ENCODE data around the gene TSPAN7. TPM values are rescaled to one million over a fixed set of nuclear protein-coding genes. Genes with fewer than 3 reads are reported as not detected.

TSPAN7 gene
- total RNA-seq, 1 experiment from 2014 or later = not detected

DNA sequence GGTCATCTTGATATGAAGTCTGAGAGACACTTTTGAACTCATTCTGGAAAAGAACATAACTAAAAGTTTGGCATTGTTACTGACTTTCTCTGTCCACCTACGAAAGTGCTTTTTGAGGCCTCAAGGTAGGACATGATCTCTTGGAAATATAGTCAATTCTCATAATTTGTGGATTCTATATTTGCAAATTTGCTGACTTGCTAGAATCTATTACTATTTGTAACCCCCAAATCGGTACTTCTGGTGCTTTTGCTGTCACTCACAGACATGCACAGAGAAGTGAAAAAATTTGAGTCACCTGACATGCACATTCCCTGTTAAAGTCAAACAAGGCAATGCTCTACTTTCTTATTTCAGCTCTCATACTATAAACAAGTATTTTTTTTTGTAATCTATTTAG is 35.6 kb downstream of the TSPAN7 start:
- H3K4me1 Mint-ChIP-seq (ENCODE audit: insufficient read depth, unreplicated experiment) = no peaks in the 10 kb centered on the region
- intact Hi-C loops (cut with micrococcal nuclease) = no loop called here
- peaks cover 75% of the 10 kb centered on the region for H3K27me3 Mint-ChIP-seq (ENCODE audit: insufficient read depth, unreplicated experiment)
- CTCF ChIA-PET = no interaction called here
- no peak overlapping the region for H3K4me3 Mint-ChIP-seq (ENCODE audit: unreplicated experiment)
- POLR2A ChIA-PET = no interaction called here
- no peaks in the 10 kb centered on the region for H3K36me3 Mint-ChIP-seq (ENCODE audit: insufficient read depth, unreplicated experiment)
- BruUV-seq (replicated peaks) = no TSS peak
- DNase-seq (ENCODE audit: unreplicated experiment) = no peak
- no peak overlapping the region for H3K27ac Mint-ChIP-seq (ENCODE audit: low read depth, unreplicated experiment)
- no peak for TF ChIP-seq CTCF (IDR thresholded peaks at IDR 0.05; ENCODE audit: unreplicated experiment)
- no peaks in the 10 kb centered on the region for H3K9me3 Mint-ChIP-seq (ENCODE audit: unreplicated experiment)

DNA sequence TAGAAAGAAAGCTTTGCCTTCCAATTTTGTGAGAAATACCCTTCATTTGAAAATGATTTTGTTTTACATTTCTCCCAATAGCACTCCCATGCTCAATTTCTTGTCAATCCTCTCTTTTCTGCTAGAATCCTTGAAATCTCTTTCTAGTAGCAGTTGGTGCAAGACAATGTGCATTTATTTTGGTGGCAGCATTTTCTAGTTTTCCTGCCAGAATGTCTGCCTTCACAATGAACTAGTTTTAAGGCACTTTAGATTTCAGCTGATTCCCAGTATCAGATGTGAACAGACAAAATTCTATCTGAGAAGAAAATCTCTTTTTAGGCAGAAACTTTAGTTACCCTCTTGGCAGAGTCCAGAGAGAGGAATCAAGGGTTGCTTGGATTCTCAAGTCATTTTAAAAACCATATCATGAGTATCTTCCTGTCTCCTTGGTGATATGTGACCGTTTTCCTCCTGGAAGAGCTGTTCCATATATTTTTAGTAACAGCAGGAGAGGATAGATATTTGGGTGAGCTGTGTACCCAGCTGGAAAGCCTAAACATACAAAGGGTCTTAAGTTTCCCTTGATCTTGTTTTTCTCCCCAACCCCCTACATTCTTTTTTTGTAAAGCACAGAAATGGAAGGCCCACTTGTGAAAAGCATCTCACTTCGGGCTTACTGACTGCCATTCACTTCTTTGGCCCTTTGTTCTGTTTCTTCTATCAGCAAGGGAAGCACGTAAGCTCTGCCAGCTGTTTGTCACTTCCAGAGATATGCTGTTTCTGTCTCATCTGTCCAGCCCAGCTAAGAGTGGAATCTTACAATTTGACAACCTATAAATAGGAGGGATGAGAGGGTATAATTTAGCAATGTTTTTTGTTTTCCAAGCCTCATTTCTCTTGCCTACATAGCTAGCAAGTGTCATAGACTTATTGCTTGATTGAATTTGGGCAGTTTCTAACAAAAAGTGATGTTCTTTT is 38.7 kb downstream of the TSPAN7 start:
- intact Hi-C loops (cut with micrococcal nuclease) = no loop called here
- H3K9me3 Mint-ChIP-seq (ENCODE audit: unreplicated experiment) = no peaks in the 10 kb centered on the region
- H3K4me1 Mint-ChIP-seq (ENCODE audit: insufficient read depth, unreplicated experiment) = no peaks in the 10 kb centered on the region
- CTCF ChIA-PET = no interaction called here
- peaks cover 73% of the 10 kb centered on the region for H3K27me3 Mint-ChIP-seq (ENCODE audit: insufficient read depth, unreplicated experiment)
- DNase-seq (ENCODE audit: unreplicated experiment) = no peak
- BruUV-seq (replicated peaks) = no TSS peak
- POLR2A ChIA-PET = no interaction called here
- no peak for TF ChIP-seq CTCF (IDR thresholded peaks at IDR 0.05; ENCODE audit: unreplicated experiment)
- no peak overlapping the region for H3K27ac Mint-ChIP-seq (ENCODE audit: low read depth, unreplicated experiment)
- H3K4me3 Mint-ChIP-seq (ENCODE audit: unreplicated experiment) = no peak overlapping the region
- H3K36me3 Mint-ChIP-seq (ENCODE audit: insufficient read depth, unreplicated experiment) = no peaks in the 10 kb centered on the region

- H3K36me3 Mint-ChIP-seq (ENCODE audit: insufficient read depth, unreplicated experiment) = no peaks in the 10 kb centered on the region
- POLR2A ChIA-PET = interaction anchor here (0.6 kb wide), 1 partner anchor 111 kb away, joined by 3 read pairs; no protein-coding TSS in a partner anchor
- no peaks in the 10 kb centered on the region for H3K9me3 Mint-ChIP-seq (ENCODE audit: unreplicated experiment)
- no peak overlapping the region for H3K27ac Mint-ChIP-seq (ENCODE audit: low read depth, unreplicated experiment)
- BruUV-seq (replicated peaks) = no TSS peak
- CTCF ChIA-PET = interaction anchor here (0.5 kb wide), 1 partner anchor 8 kb away, joined by 4 read pairs; no protein-coding TSS in a partner anchor
- TF ChIP-seq CTCF (IDR thresholded peaks at IDR 0.05; ENCODE audit: unreplicated experiment) = no peak
- no peak overlapping the region for H3K4me3 Mint-ChIP-seq (ENCODE audit: unreplicated experiment)
- intact Hi-C loops (cut with micrococcal nuclease) = no loop called here
- no peaks in the 10 kb centered on the region for H3K4me1 Mint-ChIP-seq (ENCODE audit: insufficient read depth, unreplicated experiment)
- no peak for DNase-seq (ENCODE audit: unreplicated experiment)
- H3K27me3 Mint-ChIP-seq (ENCODE audit: insufficient read depth, unreplicated experiment) = peaks cover 62% of the 10 kb centered on the region
Measured at GRCh38 chrX:38601866-38602265, 40.5 kb downstream of the TSPAN7 start.

DNA sequence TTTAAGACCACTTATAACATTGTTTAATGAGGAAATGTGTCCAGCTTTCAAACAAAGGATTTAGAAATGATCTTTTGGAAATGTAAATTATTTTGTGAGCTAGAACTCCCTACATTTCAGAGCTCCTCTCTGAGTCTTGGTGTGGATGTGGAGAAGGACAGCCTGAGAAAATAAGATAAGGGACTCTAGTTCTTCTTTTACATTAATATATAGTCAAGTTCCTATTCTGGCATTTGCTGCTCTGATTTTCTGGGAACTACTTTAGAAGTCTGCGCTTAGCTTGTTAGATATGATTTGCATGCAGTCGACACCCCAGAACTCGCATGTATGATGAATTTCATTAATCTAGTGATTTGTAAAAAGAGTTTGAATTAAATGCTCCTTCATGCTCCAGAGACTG is 45.5 kb downstream of the TSPAN7 start:
- no peaks in the 10 kb centered on the region for H3K9me3 Mint-ChIP-seq (ENCODE audit: unreplicated experiment)
- no peak for TF ChIP-seq CTCF (IDR thresholded peaks at IDR 0.05; ENCODE audit: unreplicated experiment)
- POLR2A ChIA-PET = no interaction called here
- no peaks in the 10 kb centered on the region for H3K36me3 Mint-ChIP-seq (ENCODE audit: insufficient read depth, unreplicated experiment)
- BruUV-seq (replicated peaks) = no TSS peak
- DNase-seq (ENCODE audit: unreplicated experiment) = no peak
- H3K4me1 Mint-ChIP-seq (ENCODE audit: insufficient read depth, unreplicated experiment) = no peaks in the 10 kb centered on the region
- CTCF ChIA-PET = no interaction called here
- no peak overlapping the region for H3K4me3 Mint-ChIP-seq (ENCODE audit: unreplicated experiment)
- no peak overlapping the region for H3K27ac Mint-ChIP-seq (ENCODE audit: low read depth, unreplicated experiment)
- intact Hi-C loops (cut with micrococcal nuclease) = no loop called here
- H3K27me3 Mint-ChIP-seq (ENCODE audit: insufficient read depth, unreplicated experiment) = peaks cover 60% of the 10 kb centered on the region
